Osteocyte (in vitro differentiated cells): ENCODE data around the gene COX19. TPM values are rescaled to one million over a fixed set of nuclear protein-coding genes. Genes with fewer than 3 reads are reported as not detected.
A peak's percentile ranks its signal among the peaks of the same experiment; 100 is the strongest.

Experiments used
- DNase-seq: peaks from one replicate; pipeline ENCODE4 v3.0.0; 2021; ENCODE audit warnings: mixed read lengths; ENCODE audit not compliant: unreplicated experiment; ENCODE audit errors: extremely low spot score
- H3K27ac Mint-ChIP-seq: one replicate; pipeline ENCODE4 v1.8.0; 2021; ENCODE audit warnings: mild to moderate bottlenecking, mixed read lengths; ENCODE audit not compliant: unreplicated experiment
- H3K27me3 Mint-ChIP-seq: one replicate; pipeline ENCODE4 v1.8.0; 2021; ENCODE audit warnings: mixed read lengths; ENCODE audit not compliant: unreplicated experiment
- H3K36me3 Mint-ChIP-seq: one replicate; pipeline ENCODE4 v1.8.0; 2021; ENCODE audit warnings: mixed read lengths; ENCODE audit not compliant: unreplicated experiment
- H3K4me1 Mint-ChIP-seq: one replicate; pipeline ENCODE4 v1.8.0; 2021; ENCODE audit warnings: mixed read lengths; ENCODE audit not compliant: unreplicated experiment
- H3K4me3 Mint-ChIP-seq: one replicate; pipeline ENCODE4 v1.8.0; 2021; ENCODE audit warnings: mild to moderate bottlenecking, moderate library complexity, mixed read lengths; ENCODE audit not compliant: unreplicated experiment
- H3K9me3 Mint-ChIP-seq: one replicate; pipeline ENCODE4 v1.8.0; 2021; ENCODE audit warnings: mixed read lengths; ENCODE audit not compliant: unreplicated experiment
- CTCF ChIP-seq: fragments of 200-600 bp; sonication (generic); IDR thresholded peaks from 2 replicates; pipeline ENCODE4 v1.5.0; 2021; ENCODE audit warnings: antibody characterized with exemption, mild to moderate bottlenecking, moderate library complexity
- total RNA-seq: library from RNA; stranded (reverse); gene quantifications from 2 replicates; pipeline ENCODE4 v1.2.1, GENCODE V29; 2021

COX19 gene
- total RNA-seq, 1 donor from 2014 or later, result 11.4 TPM

- Mint-ChIP-seq H3K9me3 (no peaks in the 10 kb centered on the region), H3K4me1 (peaks cover 6% of the 10 kb centered on the region), H3K27ac (peak within 1 kb of the TSS; percentile 69), H3K4me3 (peak within 1 kb of the TSS; percentile 65), H3K27me3 (peaks cover 3% of the 10 kb centered on the region), H3K36me3 (no peaks in the 10 kb centered on the region)
- no peak for DNase-seq
- TF ChIP-seq CTCF, result peak; percentile 19
Measured at GRCh38 chr7:954330-955238, 20.8 kb downstream of the COX19 start, which contains the start of gene ADAP1. TSS of gene ADAP1 (minus strand) at chr7:954680. CDS start at chr7:954477, 203 bp downstream.

- Mint-ChIP-seq H3K4me1 (peaks cover 3% of the 10 kb centered on the region), H3K27me3 (peaks cover 3% of the 10 kb centered on the region), H3K27ac (no peak overlapping the region), H3K4me3 (peak overlapping the region; percentile 48), H3K36me3 (no peaks in the 10 kb centered on the region), H3K9me3 (no peaks in the 10 kb centered on the region)
- TF ChIP-seq CTCF, result no peak
- DNase-seq, result no peak
Measured at GRCh38 chr7:953547-954327, 21.6 kb downstream of the COX19 start.

- peaks cover 3% of the 10 kb centered on the region for H3K4me1 Mint-ChIP-seq
- no peaks in the 10 kb centered on the region for H3K9me3 Mint-ChIP-seq
- no peaks in the 10 kb centered on the region for H3K36me3 Mint-ChIP-seq
- no peak overlapping the region for H3K27ac Mint-ChIP-seq
- no peak for DNase-seq
- TF ChIP-seq CTCF, result no peak
- H3K4me3 Mint-ChIP-seq, result no peak overlapping the region
- peaks cover 3% of the 10 kb centered on the region for H3K27me3 Mint-ChIP-seq
Measured at GRCh38 chr7:952548-953441, 22.6 kb downstream of the COX19 start.

- Mint-ChIP-seq H3K36me3 (no peaks in the 10 kb centered on the region), H3K9me3 (no peaks in the 10 kb centered on the region), H3K27ac (no peak overlapping the region), H3K4me3 (no peak overlapping the region), H3K27me3 (peaks cover 3% of the 10 kb centered on the region), H3K4me1 (peaks cover 3% of the 10 kb centered on the region)
- TF ChIP-seq CTCF, result no peak
- no peak for DNase-seq
Measured at GRCh38 chr7:951881-952547, 23.3 kb downstream of the COX19 start.
